M059J (cell line): ENCODE data around the gene MEIS3. TPM values are rescaled to one million over a fixed set of nuclear protein-coding genes. Genes with fewer than 3 reads are reported as not detected.

Source experiments
- DNase-seq: peaks from one replicate; pipeline ENCODE4 v3.0.0-alpha.2; 2012; ENCODE audit warnings: low read depth
- total RNA-seq: library from RNA; depleted of rRNA; stranded (reverse); fragments of >200 nt; shearing (Covaris generic); gene quantifications from 2 replicates; pipeline ENCODE4 v1.2.3, GENCODE V29; 2014

The MEIS3 gene
- total RNA-seq, 1 experiment from 2014 or later: 5.4 TPM

GRCh38 chr19:47435883-47436417 is 16.6 kb upstream of the MEIS3 start:
- DNase-seq: no peak

- DNase-seq: no peak
Observed at GRCh38 chr19:47435196-47435595, 15.9 kb upstream of the MEIS3 start.

- DNase-seq: no peak
Observed at GRCh38 chr19:47434088-47434487, 14.8 kb upstream of the MEIS3 start.

GRCh38 chr19:47433121-47433520 is 13.8 kb upstream of the MEIS3 start:
- DNase-seq: no peak

GRCh38 chr19:47432499-47432898 is 13.2 kb upstream of the MEIS3 start:
- DNase-seq: no peak

- DNase-seq: no peak
Observed at GRCh38 chr19:47432091-47432490, 12.8 kb upstream of the MEIS3 start.

- peak; percentile 33 for DNase-seq
Observed at GRCh38 chr19:47430041-47430802, 10.9 kb upstream of the MEIS3 start.

GRCh38 chr19:47429140-47429793 is 9.9 kb upstream of the MEIS3 start:
- no peak for DNase-seq

GRCh38 chr19:47428177-47428894 is 9.0 kb upstream of the MEIS3 start:
- peak; percentile 99 for DNase-seq

- DNase-seq: peak; percentile 67
Observed at GRCh38 chr19:47427241-47428176, 8.2 kb upstream of the MEIS3 start.

GRCh38 chr19:47423203-47423882 is 4.0 kb upstream of the MEIS3 start:
- DNase-seq: no peak

- DNase-seq: no peak
Observed at GRCh38 chr19:47422417-47423163, 3.3 kb upstream of the MEIS3 start.

GRCh38 chr19:47421844-47422395 is 2.6 kb upstream of the MEIS3 start:
- no peak for DNase-seq

GRCh38 chr19:47421244-47421786 is 2.0 kb upstream of the MEIS3 start:
- no peak for DNase-seq

- no peak for DNase-seq
Observed at GRCh38 chr19:47419789-47420188, 462 bp upstream of the MEIS3 start.

- no peak for DNase-seq
Observed at GRCh38 chr19:47418692-47419029, 666 bp downstream of the MEIS3 start.

- no peak for DNase-seq
Observed at GRCh38 chr19:47417746-47418691, 1.3 kb downstream of the MEIS3 start.

GRCh38 chr19:47417107-47417745 is 2.1 kb downstream of the MEIS3 start:
- no peak for DNase-seq
